Activated T-helper 1 cell treated with anti-CD3 and anti-CD28 coated beads, Interleukin-2, amount 50 U/mL, for 16 hours (primary cell): ENCODE data around the gene PTCHD4.
"Not testable (repeated sequence)": the region's sequence is repeated elsewhere in the genome, so short reads cannot be mapped to it uniquely, and the experiment has no call there.

Experiments used
- DNase-seq, 2 donors: peaks; one replicate each; pipeline ENCODE4 v3.0.0-alpha.2; 2020; ENCODE audit warnings: low read depth in 1 of 2, low spot score in 1 of 2

PTCHD4 gene

GRCh38 chr6:48111143-48111506 is at the start of gene PTCHD4:
PTCHD4 (minus strand) TSS chr6:48111197; CDS start chr6:48068957, 42,240 bp downstream.
- no peak for DNase-seq

GRCh38 chr6:48151142-48151541 is 40.1 kb upstream of the PTCHD4 start:
- DNase-seq, result no peak

GRCh38 chr6:48150701-48151100 is 39.7 kb upstream of the PTCHD4 start:
- no peak for DNase-seq

- no peak for DNase-seq
Observed at GRCh38 chr6:48147051-48147450, 36.1 kb upstream of the PTCHD4 start.

- DNase-seq, result no peak
Observed at GRCh38 chr6:48144021-48144420, 33.0 kb upstream of the PTCHD4 start.

- no peak for DNase-seq
Observed at GRCh38 chr6:48141975-48142374, 31.0 kb upstream of the PTCHD4 start.

GRCh38 chr6:48139818-48140614 is 29.0 kb upstream of the PTCHD4 start:
- DNase-seq, result no peak

GRCh38 chr6:48136856-48137255 is 25.9 kb upstream of the PTCHD4 start:
- no peak for DNase-seq

GRCh38 chr6:48135323-48136084 is 24.5 kb upstream of the PTCHD4 start:
- DNase-seq, result no peak

- DNase-seq, result no peak
Observed at GRCh38 chr6:48134246-48134645, 23.2 kb upstream of the PTCHD4 start.

- DNase-seq, result no peak
Observed at GRCh38 chr6:48123601-48124000, 12.6 kb upstream of the PTCHD4 start.

GRCh38 chr6:48121983-48122749 is 11.2 kb upstream of the PTCHD4 start:
- not testable (repeated sequence) for DNase-seq

- no peak for DNase-seq
Observed at GRCh38 chr6:48116699-48117645, 6.0 kb upstream of the PTCHD4 start.

GRCh38 chr6:48113130-48113529 is 2.1 kb upstream of the PTCHD4 start:
- DNase-seq, result no peak

GRCh38 chr6:48111575-48111974 is 578 bp upstream of the PTCHD4 start:
- DNase-seq, result no peak

- no peak for DNase-seq
Observed at GRCh38 chr6:48110436-48111142, 408 bp downstream of the PTCHD4 start.

GRCh38 chr6:48109944-48110343 is 1.1 kb downstream of the PTCHD4 start:
- DNase-seq, result no peak

- not testable (repeated sequence) for DNase-seq
Observed at GRCh38 chr6:48102476-48103195, 8.4 kb downstream of the PTCHD4 start.

- DNase-seq, result no peak
Observed at GRCh38 chr6:48101290-48101689, 9.7 kb downstream of the PTCHD4 start.

GRCh38 chr6:48100588-48100895 is 10.5 kb downstream of the PTCHD4 start:
- DNase-seq, result no peak
